ENCODE data around the gene DHRS11. TPM values are rescaled to one million over a fixed set of nuclear protein-coding genes. Genes with fewer than 3 reads are reported as not detected.

DHRS11 gene
- total and polyA plus RNA-seq, 10 of the 15 experiments (the other 5 are each of a cell fraction or from before 2014, with no cell fraction given) = 3.4 to 23.0 (median 14.5) TPM

DNA sequence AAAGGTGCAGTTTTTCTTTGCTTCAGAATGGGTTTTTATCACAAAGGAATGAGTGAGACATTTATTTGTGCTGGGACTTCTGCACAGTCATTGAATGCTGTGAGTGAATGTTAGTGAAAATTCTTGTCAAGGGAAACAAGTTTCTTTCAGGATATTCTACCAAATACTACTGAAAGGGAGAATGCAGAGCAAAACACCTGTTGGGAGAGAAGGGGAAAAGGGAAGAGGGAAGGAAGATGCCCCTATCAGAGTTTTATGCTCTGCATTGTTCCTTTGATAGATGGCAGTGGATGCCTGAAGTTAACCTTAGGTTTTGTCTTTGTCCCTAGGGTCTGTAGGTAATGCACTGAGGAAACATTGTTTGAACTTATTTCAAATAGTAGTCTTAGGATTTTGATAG, 43.9 kb upstream of the DHRS11 start:
- peaks cover 62% of the 10 kb centered on the region for H3K79me2 ChIP-seq (ENCODE audit: control insufficient read depth, insufficient read depth, low read length)
- CTCF ChIA-PET = interaction anchor here (4.6 kb wide), 1 partner anchor 55 kb away, joined by 34 read pairs; the partner anchor contains the start of gene MRM1
- ATAC-seq = no peak
- no TSS peak for BruUV-seq (replicated peaks)
- H3K27me3 ChIP-seq (replicated peaks in 1 of 2; ENCODE audit: control insufficient read depth in 2 of 2, insufficient read depth in 2 of 2, low read length in 1 of 2) = no peaks in the 10 kb centered on the region
- no peaks in the 10 kb centered on the region; a peak in 1 of 4 replicates for H3K36me3 ChIP-seq (ENCODE audit: control insufficient read depth in 2 of 2, insufficient read depth in 2 of 2, low read length in 1 of 2)
- no peaks in the 10 kb centered on the region for H3K9me3 ChIP-seq (replicated peaks; ENCODE audit: control insufficient read depth, insufficient read depth, low read length)
- POLR2A ChIA-PET = interaction anchor here (0.6 to 4.9 kb wide), 4 partner anchors 11 to 54 kb away, joined by 3 to 28 read pairs (median 4); partner anchors contain the start of gene MRM1
- no peaks in the 10 kb centered on the region; the same call in 1 of the 2 replicates for H4K20me1 ChIP-seq (ENCODE audit: control insufficient read depth, insufficient read depth)
- intact Hi-C loops (cut with micrococcal nuclease; ENCODE audit: unreplicated experiment) = loop anchor here (5.0 kb wide), 1 partner anchor 55 kb away; the partner anchor contains the start of gene MRM1
- RAD21 ChIA-PET (ENCODE audit: unreplicated experiment) = no interaction called here
- H3K9ac ChIP-seq (ENCODE audit: control insufficient read depth, insufficient read depth, low read length) = no peak overlapping the region
- TF ChIP-seq, protein P1, sequence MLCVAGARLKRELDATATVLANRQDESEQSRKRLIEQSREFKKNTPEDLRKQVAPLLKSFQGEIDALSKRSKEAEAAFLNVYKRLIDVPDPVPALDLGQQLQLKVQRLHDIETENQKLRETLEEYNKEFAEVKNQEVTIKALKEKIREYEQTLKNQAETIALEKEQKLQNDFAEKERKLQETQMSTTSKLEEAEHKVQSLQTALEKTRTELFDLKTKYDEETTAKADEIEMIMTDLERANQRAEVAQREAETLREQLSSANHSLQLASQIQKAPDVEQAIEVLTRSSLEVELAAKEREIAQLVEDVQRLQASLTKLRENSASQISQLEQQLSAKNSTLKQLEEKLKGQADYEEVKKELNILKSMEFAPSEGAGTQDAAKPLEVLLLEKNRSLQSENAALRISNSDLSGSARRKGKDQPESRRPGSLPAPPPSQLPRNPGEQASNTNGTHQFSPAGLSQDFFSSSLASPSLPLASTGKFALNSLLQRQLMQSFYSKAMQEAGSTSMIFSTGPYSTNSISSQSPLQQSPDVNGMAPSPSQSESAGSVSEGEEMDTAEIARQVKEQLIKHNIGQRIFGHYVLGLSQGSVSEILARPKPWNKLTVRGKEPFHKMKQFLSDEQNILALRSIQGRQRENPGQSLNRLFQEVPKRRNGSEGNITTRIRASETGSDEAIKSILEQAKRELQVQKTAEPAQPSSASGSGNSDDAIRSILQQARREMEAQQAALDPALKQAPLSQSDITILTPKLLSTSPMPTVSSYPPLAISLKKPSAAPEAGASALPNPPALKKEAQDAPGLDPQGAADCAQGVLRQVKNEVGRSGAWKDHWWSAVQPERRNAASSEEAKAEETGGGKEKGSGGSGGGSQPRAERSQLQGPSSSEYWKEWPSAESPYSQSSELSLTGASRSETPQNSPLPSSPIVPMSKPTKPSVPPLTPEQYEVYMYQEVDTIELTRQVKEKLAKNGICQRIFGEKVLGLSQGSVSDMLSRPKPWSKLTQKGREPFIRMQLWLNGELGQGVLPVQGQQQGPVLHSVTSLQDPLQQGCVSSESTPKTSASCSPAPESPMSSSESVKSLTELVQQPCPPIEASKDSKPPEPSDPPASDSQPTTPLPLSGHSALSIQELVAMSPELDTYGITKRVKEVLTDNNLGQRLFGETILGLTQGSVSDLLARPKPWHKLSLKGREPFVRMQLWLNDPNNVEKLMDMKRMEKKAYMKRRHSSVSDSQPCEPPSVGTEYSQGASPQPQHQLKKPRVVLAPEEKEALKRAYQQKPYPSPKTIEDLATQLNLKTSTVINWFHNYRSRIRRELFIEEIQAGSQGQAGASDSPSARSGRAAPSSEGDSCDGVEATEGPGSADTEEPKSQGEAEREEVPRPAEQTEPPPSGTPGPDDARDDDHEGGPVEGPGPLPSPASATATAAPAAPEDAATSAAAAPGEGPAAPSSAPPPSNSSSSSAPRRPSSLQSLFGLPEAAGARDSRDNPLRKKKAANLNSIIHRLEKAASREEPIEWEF (IDR thresholded peaks at IDR 0.05; ENCODE audit: insufficient replicate concordance, low read depth, low read length) = no peak
- TF ChIP-seq, protein P2, sequence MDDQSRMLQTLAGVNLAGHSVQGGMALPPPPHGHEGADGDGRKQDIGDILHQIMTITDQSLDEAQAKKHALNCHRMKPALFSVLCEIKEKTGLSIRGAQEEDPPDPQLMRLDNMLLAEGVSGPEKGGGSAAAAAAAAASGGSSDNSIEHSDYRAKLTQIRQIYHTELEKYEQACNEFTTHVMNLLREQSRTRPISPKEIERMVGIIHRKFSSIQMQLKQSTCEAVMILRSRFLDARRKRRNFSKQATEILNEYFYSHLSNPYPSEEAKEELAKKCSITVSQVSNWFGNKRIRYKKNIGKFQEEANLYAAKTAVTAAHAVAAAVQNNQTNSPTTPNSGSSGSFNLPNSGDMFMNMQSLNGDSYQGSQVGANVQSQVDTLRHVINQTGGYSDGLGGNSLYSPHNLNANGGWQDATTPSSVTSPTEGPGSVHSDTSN (IDR thresholded peaks at IDR 0.05; ENCODE audit: insufficient replicate concordance, low read depth, low read length) = no peak
- TF ChIP-seq SUZ12 (IDR thresholded peaks at IDR 0.05; ENCODE audit: unreplicated experiment) = no peak
- no peak for TF ChIP-seq ZNF274 (IDR thresholded peaks at IDR 0.05; ENCODE audit: insufficient read depth, insufficient read length)
- TF ChIP-seq MYB (IDR thresholded peaks at IDR 0.05; ENCODE audit: borderline replicate concordance, low read depth, low read length) = no peak
- no peak for TF ChIP-seq SMARCA5 (IDR thresholded peaks at IDR 0.05)
- TF ChIP-seq JUNB (IDR thresholded peaks at IDR 0.05) = no peak
- TF ChIP-seq EZH2 (IDR thresholded peaks at IDR 0.05; ENCODE audit: borderline replicate concordance, control insufficient read depth, low read depth, low read length) = no peak
- peak overlapping the region; percentile 39; the same call in 1 of the 2 replicates for H3K4me2 ChIP-seq (ENCODE audit: control insufficient read depth, insufficient read depth)
- no peak overlapping the region; the same call in 1 of the 2 replicates for H3K4me3 ChIP-seq
- in situ Hi-C loops (cut with MboI) = no loop called here
- FAIRE-seq = no peak
- SMC1A ChIA-PET (ENCODE audit: uncharacterized antibody, unreplicated experiment) = interaction anchor here (1.6 kb wide), 1 partner anchor 18 kb away, joined by 3 read pairs; no protein-coding TSS in a partner anchor
- no peak overlapping the region for H3K27ac ChIP-seq (ENCODE audit: control insufficient read depth, insufficient read depth)
- no peak overlapping the region for H2AFZ ChIP-seq (ENCODE audit: control insufficient read depth, low read depth, low read length)
- H3K4me1 ChIP-seq (ENCODE audit: control insufficient read depth, insufficient read depth, low read length) = peaks cover 16% of the 10 kb centered on the region; the same call in 1 of the 2 replicates
- no peak for DNase-seq (ENCODE audit: low read depth, low spot score)
